ENCODE data around the gene SGMS1. TPM values are rescaled to one million over a fixed set of nuclear protein-coding genes. Genes with fewer than 3 reads are reported as not detected.

Gene SGMS1
- total RNA-seq, 1 experiment from 2014 or later, result 20.4 TPM

DNA sequence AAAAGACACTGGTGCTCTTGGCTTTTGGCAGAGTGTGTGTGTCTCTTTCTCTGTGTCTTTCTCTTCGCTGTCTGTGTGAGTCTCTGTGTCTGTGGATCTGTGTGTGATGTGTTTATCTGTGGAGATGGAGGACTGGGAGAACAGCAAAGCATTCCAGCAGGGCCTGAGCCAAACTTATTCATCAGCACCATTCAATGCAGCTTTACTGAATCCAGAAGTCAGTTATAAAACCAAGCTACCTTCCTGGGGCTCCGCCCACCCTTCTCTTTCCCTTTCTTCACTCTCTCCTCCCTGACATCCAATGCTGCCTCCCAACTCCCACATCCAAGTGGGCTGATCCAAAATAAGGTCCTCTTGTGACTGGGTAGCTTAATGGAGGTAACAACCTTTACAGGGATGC, 3.9 kb downstream of the SGMS1 start:
- H3K9ac ChIP-seq (ENCODE audit: extremely low read depth, insufficient read length, low read length), result no peak overlapping the region
- H3K79me1 ChIP-seq (ENCODE audit: insufficient read depth, low read depth, low read length, poor library complexity, severe bottlenecking), result no peaks in the 10 kb centered on the region
- H2BK15ac ChIP-seq (ENCODE audit: low read depth, low read length), result no peak overlapping the region
- H3K23ac ChIP-seq (ENCODE audit: insufficient read length, low read depth, low read length), result no peak overlapping the region
- no peaks in the 10 kb centered on the region for H3K9me3 ChIP-seq (ENCODE audit: control insufficient read depth, low read depth, low read length)
- H3K56ac ChIP-seq (ENCODE audit: insufficient read length, low read depth, low read length), result no peak overlapping the region
- no peak for DNase-seq
- Mint-ChIP-seq H3K27me3 (ENCODE audit: low read depth) (peaks cover 2% of the 10 kb centered on the region), H3K36me3 (ENCODE audit: insufficient read depth in 1 of 3, low read depth in 3 of 3) (no peaks in the 10 kb centered on the region), H3K4me1 (peaks cover 56 to 67% of the 10 kb centered on the region in 2 experiments), H3K4me3 (peak overlapping the region; percentile 1 to 36; a peak in 3 of 5 replicates), H3K9me3 (no peaks in the 10 kb centered on the region), H3K27ac (peak overlapping the region; percentile 39 to 86 (median 78))
- no CpG with 5 or more reads among the region's 2 CpGs for WGBS (ENCODE audit: extremely low coverage, insufficient read length, low lambda C conversion rate)
- H3K14ac ChIP-seq (ENCODE audit: insufficient read depth, low read length), result no peak overlapping the region
- H2AK5ac ChIP-seq (ENCODE audit: insufficient read length, low read length), result no peak overlapping the region
- H2AFZ ChIP-seq (ENCODE audit: low read length), result no peak overlapping the region
- H3K4me2 ChIP-seq (ENCODE audit: insufficient read depth, insufficient read length, low read length), result peak overlapping the region; percentile 55
- no peak overlapping the region for H2BK5ac ChIP-seq (ENCODE audit: insufficient read length, low read length)
- H4K5ac ChIP-seq (ENCODE audit: insufficient read length, low read depth, low read length), result no peak overlapping the region
- H3K23me2 ChIP-seq (ENCODE audit: insufficient read length, low read depth, low read length, poor library complexity, severe bottlenecking), result peaks cover 18% of the 10 kb centered on the region
- H3T11ph ChIP-seq (ENCODE audit: low read length), result no peak overlapping the region
- no peak overlapping the region for H2BK12ac ChIP-seq (ENCODE audit: insufficient read length, low read depth, low read length)
- no peaks in the 10 kb centered on the region for H4K20me1 ChIP-seq (ENCODE audit: control insufficient read depth, insufficient read depth, insufficient read length)
- H4K91ac ChIP-seq (ENCODE audit: insufficient read length, low read depth, low read length), result no peak overlapping the region
- TF ChIP-seq, protein P1, sequence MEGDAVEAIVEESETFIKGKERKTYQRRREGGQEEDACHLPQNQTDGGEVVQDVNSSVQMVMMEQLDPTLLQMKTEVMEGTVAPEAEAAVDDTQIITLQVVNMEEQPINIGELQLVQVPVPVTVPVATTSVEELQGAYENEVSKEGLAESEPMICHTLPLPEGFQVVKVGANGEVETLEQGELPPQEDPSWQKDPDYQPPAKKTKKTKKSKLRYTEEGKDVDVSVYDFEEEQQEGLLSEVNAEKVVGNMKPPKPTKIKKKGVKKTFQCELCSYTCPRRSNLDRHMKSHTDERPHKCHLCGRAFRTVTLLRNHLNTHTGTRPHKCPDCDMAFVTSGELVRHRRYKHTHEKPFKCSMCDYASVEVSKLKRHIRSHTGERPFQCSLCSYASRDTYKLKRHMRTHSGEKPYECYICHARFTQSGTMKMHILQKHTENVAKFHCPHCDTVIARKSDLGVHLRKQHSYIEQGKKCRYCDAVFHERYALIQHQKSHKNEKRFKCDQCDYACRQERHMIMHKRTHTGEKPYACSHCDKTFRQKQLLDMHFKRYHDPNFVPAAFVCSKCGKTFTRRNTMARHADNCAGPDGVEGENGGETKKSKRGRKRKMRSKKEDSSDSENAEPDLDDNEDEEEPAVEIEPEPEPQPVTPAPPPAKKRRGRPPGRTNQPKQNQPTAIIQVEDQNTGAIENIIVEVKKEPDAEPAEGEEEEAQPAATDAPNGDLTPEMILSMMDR (conservative IDR thresholded peaks at IDR 0.05), result no peak
- no peak overlapping the region for H4K8ac ChIP-seq (replicated peaks; ENCODE audit: insufficient read length, low read depth, low read length)
- H3K4me1 ChIP-seq (ENCODE audit: insufficient read depth, low read length), result peaks cover 9% of the 10 kb centered on the region; the same call in 1 of the 2 replicates
- no peaks in the 10 kb centered on the region; the same call in 1 of the 2 replicates for H3K79me2 ChIP-seq (ENCODE audit: insufficient read depth, low read length)
- no peaks in the 10 kb centered on the region for H3K27me3 ChIP-seq (ENCODE audit: insufficient read depth, low read length)
- H3K4ac ChIP-seq (ENCODE audit: low read depth, low read length), result no peak overlapping the region
- peak overlapping the region; percentile 66 for H3K27ac ChIP-seq (ENCODE audit: insufficient read length, low read depth, low read length)
- H2BK120ac ChIP-seq (ENCODE audit: low read depth, low read length, poor library complexity, severe bottlenecking), result no peak overlapping the region
- no peak overlapping the region for H3K18ac ChIP-seq (ENCODE audit: insufficient read length, low read depth, low read length)
- no peak overlapping the region for H2BK20ac ChIP-seq (ENCODE audit: low read depth, low read length, poor library complexity, severe bottlenecking)
